Thoracic aorta (tissue), 2 donors: ENCODE data around the gene DCXR. TPM values are rescaled to one million over a fixed set of nuclear protein-coding genes. Genes with fewer than 3 reads are reported as not detected.

ENCODE experiments used
- ATAC-seq: fragments of 150-250 bp; one replicate; pipeline ENCODE4 v1.8.0; 2017; ENCODE audit warnings: low read depth; ENCODE audit not compliant: insufficient number of reproducible peaks, low FRiP score
- DNase-seq: peaks from one replicate; pipeline ENCODE4 v3.0.0-alpha.2; 2020; ENCODE audit warnings: low spot score
- H3K27ac ChIP-seq, 2 donors: fragments of 200-600 bp; sonication (generic); 1 replicate in 1 of 2; 2 replicates in 1 of 2; pipeline ENCODE4 v1.5.1; 2016; ENCODE audit warnings: mild to moderate bottlenecking in 2 of 2, moderate library complexity in 2 of 2
- H3K27me3 ChIP-seq: fragments of 200-600 bp; sonication (generic); replicated peaks from 2 replicates; pipeline ENCODE4 v1.6.0; 2016; ENCODE audit warnings: mild to moderate bottlenecking; ENCODE audit not compliant: insufficient read depth
- H3K36me3 ChIP-seq: fragments of 200-600 bp; sonication (generic); one replicate; pipeline ENCODE4 v1.5.1; 2016
- H3K4me1 ChIP-seq, 2 donors: fragments of 200-600 bp; sonication (generic); 1 replicate in 1 of 2; 2 replicates in 1 of 2; pipeline versions ENCODE4 v1.5.1 to v1.6.0; 2016; ENCODE audit warnings: low read depth in 2 of 2, mild to moderate bottlenecking in 1 of 2; ENCODE audit not compliant: control insufficient read depth in 1 of 2
- H3K4me3 ChIP-seq: fragments of 200-600 bp; sonication (generic); 2 replicates; pipeline ENCODE4 v1.5.1; 2016; ENCODE audit warnings: mild to moderate bottlenecking
- H3K9me3 ChIP-seq: fragments of 200-600 bp; sonication (generic); 2 replicates; pipeline ENCODE4 v1.5.1; 2016
- CTCF ChIP-seq: fragments of 200-600 bp; sonication (generic); IDR thresholded peaks from one replicate; pipeline ENCODE4 v1.5.1; 2019; ENCODE audit warnings: antibody characterized with exemption
- total RNA-seq, 2 donors: library from RNA; depleted of rRNA; stranded (reverse); fragments of >200 nt; gene quantifications; one replicate each; pipeline versions ENCODE4 v1.1.0 to v1.2.3, GENCODE V29; 2016

DCXR gene
- total RNA-seq, 2 donors from 2014 or later, result 33.9 to 87.1 TPM

GRCh38 chr17:82016875-82017459, 20.5 kb downstream of the DCXR start:
- H3K27ac ChIP-seq, result no peak overlapping the region
- H3K4me3 ChIP-seq, result no peak overlapping the region
- no peaks in the 10 kb centered on the region for H3K27me3 ChIP-seq
- ATAC-seq (no peak), DNase-seq (no peak)
- H3K36me3 ChIP-seq, result no peaks in the 10 kb centered on the region
- TF ChIP-seq CTCF, result no peak
- no peaks in the 10 kb centered on the region for H3K9me3 ChIP-seq
- H3K4me1 ChIP-seq, result peaks cover 10 to 27% of the 10 kb centered on the region in 2 donors

GRCh38 chr17:82016061-82016874, 21.2 kb downstream of the DCXR start:
- ATAC-seq (no peak), DNase-seq (no peak)
- Histone ChIP-seq H3K9me3 (no peaks in the 10 kb centered on the region), H3K27me3 (no peaks in the 10 kb centered on the region), H3K4me3 (no peak overlapping the region), H3K27ac (no peak overlapping the region), H3K36me3 (no peaks in the 10 kb centered on the region), H3K4me1 (peaks cover 3 to 20% of the 10 kb centered on the region in 2 donors)
- no peak for TF ChIP-seq CTCF

- no peak for TF ChIP-seq CTCF
- Histone ChIP-seq H3K27ac (no peak overlapping the region), H3K9me3 (no peaks in the 10 kb centered on the region), H3K4me3 (no peak overlapping the region), H3K27me3 (no peaks in the 10 kb centered on the region), H3K4me1 (peaks cover 3 to 19% of the 10 kb centered on the region in 2 donors), H3K36me3 (no peaks in the 10 kb centered on the region)
- DNase-seq (no peak), ATAC-seq (no peak)
These were observed 22.1 kb downstream of the DCXR start for GRCh38 chr17:82015311-82015971.

- ATAC-seq (no peak), DNase-seq (no peak)
- no peaks in the 10 kb centered on the region for H3K9me3 ChIP-seq
- no peak overlapping the region for H3K4me3 ChIP-seq
- peaks cover 3 to 19% of the 10 kb centered on the region in 2 donors for H3K4me1 ChIP-seq
- no peak overlapping the region for H3K27ac ChIP-seq
- no peaks in the 10 kb centered on the region for H3K36me3 ChIP-seq
- no peak for TF ChIP-seq CTCF
- H3K27me3 ChIP-seq, result no peaks in the 10 kb centered on the region
These were observed 22.6 kb downstream of the DCXR start for GRCh38 chr17:82014971-82015310.

- ATAC-seq (no peak), DNase-seq (no peak)
- H3K27ac ChIP-seq, result no peak overlapping the region
These were observed 23.1 kb downstream of the DCXR start for GRCh38 chr17:82014432-82014831.

More at GRCh38 chr17:82014432-82014831, 23.1 kb downstream of the DCXR start:
- H3K4me3 ChIP-seq, result no peak overlapping the region
- TF ChIP-seq CTCF, result no peak
- H3K4me1 ChIP-seq, result peaks cover 3 to 19% of the 10 kb centered on the region in 2 donors
- H3K27me3 ChIP-seq, result no peaks in the 10 kb centered on the region
- H3K9me3 ChIP-seq, result no peaks in the 10 kb centered on the region
- no peaks in the 10 kb centered on the region for H3K36me3 ChIP-seq
